ENCODE data around the gene MRPL48.

DNA sequence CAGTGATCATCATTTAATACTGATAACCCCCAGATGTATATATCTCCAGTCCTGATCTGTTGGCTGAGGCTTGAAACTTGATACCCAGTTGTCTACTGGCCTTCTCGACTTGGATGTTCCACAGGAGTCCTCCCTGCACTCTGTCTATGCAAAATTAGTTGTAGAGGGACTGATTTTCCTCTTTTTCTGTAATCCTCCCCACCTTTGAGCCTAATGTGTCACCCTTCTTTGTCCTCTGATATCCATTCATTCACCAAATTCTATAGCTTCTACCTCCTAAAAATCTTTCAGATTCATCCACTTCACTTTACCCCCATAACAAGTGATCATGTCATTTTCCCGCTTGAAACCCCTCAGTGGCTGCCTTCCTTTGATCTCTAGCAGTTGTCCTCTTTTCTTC, 72.5 kb downstream of the MRPL48 start:
- TF ChIP-seq, protein P1, sequence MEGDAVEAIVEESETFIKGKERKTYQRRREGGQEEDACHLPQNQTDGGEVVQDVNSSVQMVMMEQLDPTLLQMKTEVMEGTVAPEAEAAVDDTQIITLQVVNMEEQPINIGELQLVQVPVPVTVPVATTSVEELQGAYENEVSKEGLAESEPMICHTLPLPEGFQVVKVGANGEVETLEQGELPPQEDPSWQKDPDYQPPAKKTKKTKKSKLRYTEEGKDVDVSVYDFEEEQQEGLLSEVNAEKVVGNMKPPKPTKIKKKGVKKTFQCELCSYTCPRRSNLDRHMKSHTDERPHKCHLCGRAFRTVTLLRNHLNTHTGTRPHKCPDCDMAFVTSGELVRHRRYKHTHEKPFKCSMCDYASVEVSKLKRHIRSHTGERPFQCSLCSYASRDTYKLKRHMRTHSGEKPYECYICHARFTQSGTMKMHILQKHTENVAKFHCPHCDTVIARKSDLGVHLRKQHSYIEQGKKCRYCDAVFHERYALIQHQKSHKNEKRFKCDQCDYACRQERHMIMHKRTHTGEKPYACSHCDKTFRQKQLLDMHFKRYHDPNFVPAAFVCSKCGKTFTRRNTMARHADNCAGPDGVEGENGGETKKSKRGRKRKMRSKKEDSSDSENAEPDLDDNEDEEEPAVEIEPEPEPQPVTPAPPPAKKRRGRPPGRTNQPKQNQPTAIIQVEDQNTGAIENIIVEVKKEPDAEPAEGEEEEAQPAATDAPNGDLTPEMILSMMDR (IDR thresholded peaks at IDR 0.05; ENCODE audit: low read depth, low read length), result no peak
- no peak for TF ChIP-seq EZH2phosphoT487 (IDR thresholded peaks at IDR 0.05; ENCODE audit: low read depth)

All from OCI-LY3 (cell line).